Fibroblast of lung (primary cell): ENCODE data around the gene ZP1. TPM values are rescaled to one million over a fixed set of nuclear protein-coding genes. Genes with fewer than 3 reads are reported as not detected.

ENCODE experiments used
- DNase-seq, 2 donors: peaks; one replicate each; pipeline versions ENCODE4 v3.0.0 to v3.0.0-alpha.2; 2010; ENCODE audit warnings: low read depth in 2 of 2
- H2AFZ ChIP-seq: 2 replicates; pipeline ENCODE4 v1.5.1; 2012; ENCODE audit warnings: low read length, control low read depth, inconsistent platforms
- H3K27ac ChIP-seq: 2 replicates; pipeline ENCODE4 v1.5.1; 2011; ENCODE audit warnings: low read length, control low read depth; ENCODE audit not compliant: insufficient read depth
- H3K27me3 ChIP-seq: 2 replicates; pipeline ENCODE4 v1.5.1; 2011; ENCODE audit warnings: mild to moderate bottlenecking, low read length; ENCODE audit not compliant: control insufficient read depth, insufficient read depth
- H3K36me3 ChIP-seq: 2 replicates; pipeline ENCODE4 v1.5.1; 2011; ENCODE audit warnings: low read length; ENCODE audit not compliant: control insufficient read depth, insufficient read depth
- H3K4me1 ChIP-seq: 2 replicates; pipeline ENCODE4 v1.5.1; 2011; ENCODE audit warnings: low read length; ENCODE audit not compliant: control insufficient read depth, insufficient read depth; ENCODE audit errors: extremely low read depth
- H3K4me2 ChIP-seq: 2 replicates; pipeline ENCODE4 v1.5.1; 2011; ENCODE audit warnings: low read length, control low read depth; ENCODE audit not compliant: insufficient read depth; ENCODE audit errors: extremely low read depth
- H3K4me3 ChIP-seq, 4 experiments: fragments of 200-600 bp in 1 of 4; sonication (generic) in 1 of 4; replicated peaks in 1 of 4; 2 replicates each; pipeline ENCODE4 v1.5.1; 2011 to 2016; ENCODE audit warnings: low read length in 4 of 4, low read depth in 3 of 4, mild to moderate bottlenecking in 3 of 4, control low read depth in 2 of 4, inconsistent platforms in 1 of 4, mixed read lengths in 1 of 4; ENCODE audit not compliant: insufficient read depth in 1 of 4; ENCODE audit errors: control extremely low read depth in 1 of 4
- H3K79me2 ChIP-seq: 2 replicates; pipeline ENCODE4 v1.5.1; 2012; ENCODE audit warnings: mild to moderate bottlenecking, low read length, inconsistent platforms; ENCODE audit not compliant: control insufficient read depth, insufficient read depth
- H3K9ac ChIP-seq: 2 replicates; pipeline ENCODE4 v1.5.1; 2011; ENCODE audit warnings: mild to moderate bottlenecking, low read length, control low read depth; ENCODE audit not compliant: insufficient read depth
- H3K9me3 ChIP-seq: 2 replicates; pipeline ENCODE4 v1.5.1; 2012; ENCODE audit warnings: low read depth, low read length; ENCODE audit not compliant: control insufficient read depth, insufficient read depth
- H4K20me1 ChIP-seq: 2 replicates; pipeline ENCODE4 v1.5.1; 2011; ENCODE audit warnings: low read length; ENCODE audit not compliant: control insufficient read depth, insufficient read depth; ENCODE audit errors: extremely low read depth
- CTCF ChIP-seq, 2 donors: IDR thresholded peaks in 1 of 2; conservative IDR thresholded peaks in 1 of 2; 1 replicate in 1 of 2; 2 replicates in 1 of 2; pipeline ENCODE4 v1.5.1; 2011 to 2012; ENCODE audit warnings: low read length in 2 of 2, control low read depth in 1 of 2, inconsistent platforms in 1 of 2, low read depth in 1 of 2, mild to moderate bottlenecking in 1 of 2
- EZH2 ChIP-seq: IDR thresholded peaks from 2 replicates; pipeline ENCODE4 v1.5.1; 2012; ENCODE audit warnings: low read length, control low read depth, mild to moderate bottlenecking; ENCODE audit errors: missing control alignments
- polyA plus RNA-seq, 2 donors: library from polyadenylated mRNA; depleted of rRNA in 1 of 2; stranded (reverse) in 1 of 2; unstranded in 1 of 2; fragments of >200 nt; gene quantifications; 2 replicates each; pipeline ENCODE4 v1.2.1, GENCODE V29; 2011 to 2012; ENCODE audit warnings: missing spikeins in 1 of 2
- total RNA-seq: library from RNA; depleted of rRNA; stranded (reverse); fragments of >200 nt; gene quantifications from 2 replicates; pipeline ENCODE4 v1.2.1, GENCODE V29; 2014

The ZP1 gene
- total and polyA plus RNA-seq, 2 donors (not counting 1 experiment from before 2014, with no cell fraction given) = 0.62 TPM; not detected in 1

- H3K4me3 ChIP-seq = no peak overlapping the region
- H2AFZ ChIP-seq = no peak overlapping the region
- DNase-seq = no peak
- H3K79me2 ChIP-seq = peaks cover 8% of the 10 kb centered on the region
- H3K36me3 ChIP-seq = peaks cover 15% of the 10 kb centered on the region
- H3K9ac ChIP-seq = no peak overlapping the region
- H3K4me1 ChIP-seq = peaks cover 14% of the 10 kb centered on the region
- no peaks in the 10 kb centered on the region for H3K27me3 ChIP-seq
- H3K9me3 ChIP-seq = no peaks in the 10 kb centered on the region
- H3K27ac ChIP-seq = no peak overlapping the region
- TF ChIP-seq CTCF (conservative IDR thresholded peaks at IDR 0.05 in 1 of 2, IDR thresholded peaks at IDR 0.05 in 1 of 2; ENCODE audit: low read depth in 1 of 2, low read length in 2 of 2) = no peak
- TF ChIP-seq EZH2 = no peak
- no peak overlapping the region for H3K4me2 ChIP-seq
- no peaks in the 10 kb centered on the region for H4K20me1 ChIP-seq
These were observed 55.6 kb downstream of the ZP1 start for GRCh38 chr11:60922906-60923305.

GRCh38 chr11:60923326-60923725, 56.0 kb downstream of the ZP1 start:
- Histone ChIP-seq H3K9ac (no peak overlapping the region), H3K27ac (no peak overlapping the region), H4K20me1 (no peaks in the 10 kb centered on the region), H3K36me3 (peaks cover 15% of the 10 kb centered on the region), H3K4me2 (no peak overlapping the region), H3K79me2 (peaks cover 8% of the 10 kb centered on the region), H3K4me3 (no peak overlapping the region), H2AFZ (no peak overlapping the region), H3K27me3 (no peaks in the 10 kb centered on the region), H3K4me1 (peaks cover 14% of the 10 kb centered on the region), H3K9me3 (no peaks in the 10 kb centered on the region)
- no peak for DNase-seq
- TF ChIP-seq CTCF (conservative IDR thresholded peaks at IDR 0.05 in 1 of 2, IDR thresholded peaks at IDR 0.05 in 1 of 2; ENCODE audit: low read depth in 1 of 2, low read length in 2 of 2) (no peak), EZH2 (no peak)

GRCh38 chr11:60923800-60924109, 56.4 kb downstream of the ZP1 start:
- Histone ChIP-seq H3K4me3 (peak overlapping the region in 1 of 4 experiments; percentile 77), H2AFZ (no peak overlapping the region)

More at GRCh38 chr11:60923800-60924109, 56.4 kb downstream of the ZP1 start:
- Histone ChIP-seq H3K9ac (no peak overlapping the region), H3K36me3 (peaks cover 15% of the 10 kb centered on the region), H3K27me3 (no peaks in the 10 kb centered on the region), H3K4me2 (peak overlapping the region; percentile 76), H3K4me1 (peaks cover 13% of the 10 kb centered on the region), H3K9me3 (no peaks in the 10 kb centered on the region), H3K79me2 (peaks cover 5% of the 10 kb centered on the region), H3K27ac (no peak overlapping the region), H4K20me1 (no peaks in the 10 kb centered on the region)
- TF ChIP-seq CTCF (conservative IDR thresholded peaks at IDR 0.05 in 1 of 2, IDR thresholded peaks at IDR 0.05 in 1 of 2; ENCODE audit: low read depth in 1 of 2, low read length in 2 of 2) (no peak), EZH2 (no peak)
- DNase-seq = no peak
